DND-41 (cell line): ENCODE measurements around the gene TMX3.

Source experiments
- CTCF ChIP-seq: IDR thresholded peaks from 2 replicates; pipeline ENCODE4 v1.5.1; 2012; ENCODE audit warnings: borderline replicate concordance, low read length, moderate library complexity, mild to moderate bottlenecking; ENCODE audit not compliant: poor library complexity, severe bottlenecking; ENCODE audit errors: extremely low read depth
- EZH2 ChIP-seq: IDR thresholded peaks from 3 replicates; pipeline ENCODE4 v1.6.1; 2012; ENCODE audit warnings: borderline replicate concordance, low read depth, mild to moderate bottlenecking, moderate library complexity, low read length, inconsistent platforms; ENCODE audit not compliant: severe bottlenecking

DNA sequence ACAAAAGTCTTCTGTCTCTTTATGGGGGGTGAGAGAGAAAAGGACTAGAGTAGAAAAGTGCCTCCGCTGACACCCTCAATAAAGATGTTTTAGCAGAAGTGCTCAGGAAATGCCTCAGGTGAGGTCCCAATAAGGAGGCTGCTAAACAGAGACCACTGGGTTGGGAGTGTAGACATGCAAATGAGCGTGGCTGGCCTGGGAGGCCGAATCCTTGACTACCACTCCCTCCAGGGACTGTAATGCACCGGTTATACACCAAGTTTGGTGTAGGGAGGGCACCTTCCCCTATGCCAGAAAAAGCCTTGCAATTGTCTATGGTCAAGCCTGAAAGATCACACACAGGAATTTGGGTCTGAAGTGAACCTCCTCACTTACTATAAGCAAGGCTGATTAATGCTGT, 1.8 kb downstream of the TMX3 start:
- TF ChIP-seq EZH2 (no peak), CTCF (no peak)
